HPDE6-E6E7 (cell line): ENCODE data around the gene TAAR6.
A peak's percentile ranks its signal among the peaks of the same experiment; 100 is the strongest.
"Not testable (repeated sequence)": the region's sequence is repeated elsewhere in the genome, so short reads cannot be mapped to it uniquely, and the experiment has no call there.

ENCODE experiments used
- DNase-seq: peaks from one replicate; pipeline ENCODE4 v3.0.0; 2011; ENCODE audit warnings: missing footprints; ENCODE audit errors: extremely low spot score

The TAAR6 gene, protein sequence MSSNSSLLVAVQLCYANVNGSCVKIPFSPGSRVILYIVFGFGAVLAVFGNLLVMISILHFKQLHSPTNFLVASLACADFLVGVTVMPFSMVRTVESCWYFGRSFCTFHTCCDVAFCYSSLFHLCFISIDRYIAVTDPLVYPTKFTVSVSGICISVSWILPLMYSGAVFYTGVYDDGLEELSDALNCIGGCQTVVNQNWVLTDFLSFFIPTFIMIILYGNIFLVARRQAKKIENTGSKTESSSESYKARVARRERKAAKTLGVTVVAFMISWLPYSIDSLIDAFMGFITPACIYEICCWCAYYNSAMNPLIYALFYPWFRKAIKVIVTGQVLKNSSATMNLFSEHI

GRCh38 chr6:132570221-132570777, at the start of gene TAAR6:
Gene TAAR6, plus strand, starts transcription at chr6:132570322. Its CDS starts 0 bp downstream, at chr6:132570322.
- DNase-seq = no peak

DNA sequence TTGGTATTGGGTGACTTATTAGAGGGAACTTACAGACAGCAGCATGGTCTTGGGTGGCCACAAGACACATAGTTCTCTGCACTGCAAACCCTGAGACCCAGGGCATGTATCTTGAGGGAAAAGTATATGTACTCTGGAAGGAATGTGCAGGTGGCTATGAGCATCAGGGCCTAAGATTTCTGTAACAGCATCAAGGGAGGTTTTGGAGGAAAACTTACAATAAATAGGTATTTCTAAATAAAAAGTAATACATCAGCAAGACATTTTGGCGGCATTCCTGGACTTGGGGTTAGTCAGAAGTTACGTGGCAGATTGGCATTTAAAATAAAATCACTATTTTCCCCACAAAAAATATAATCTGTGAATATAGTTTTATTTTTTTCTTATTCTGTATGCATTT, 49.2 kb upstream of the TAAR6 start:
- DNase-seq = no peak

DNA sequence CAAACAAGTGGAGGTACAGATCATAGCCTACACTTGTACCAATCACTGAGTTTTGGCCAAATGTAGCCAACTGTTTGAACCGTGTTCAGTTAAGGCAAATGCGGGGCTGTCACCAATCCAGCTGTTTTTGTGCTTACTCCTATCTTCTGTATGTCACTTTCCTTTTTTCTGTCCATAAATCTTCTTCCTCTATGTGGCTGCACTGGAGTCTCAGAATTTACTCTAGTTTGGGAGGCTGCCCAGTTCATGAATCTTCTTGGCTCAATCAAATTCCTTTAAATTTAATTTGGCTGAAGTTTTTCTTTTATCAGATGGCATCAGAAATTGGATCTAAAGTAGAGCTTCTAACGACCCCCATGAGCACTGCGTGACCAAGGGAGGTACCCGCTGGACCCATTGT, 45.5 kb upstream of the TAAR6 start:
- DNase-seq = no peak

- no peak for DNase-seq
Observed at GRCh38 chr6:132525866-132526265, 44.3 kb upstream of the TAAR6 start.

- DNase-seq = no peak
Observed at GRCh38 chr6:132526461-132526860, 43.7 kb upstream of the TAAR6 start.

- no peak for DNase-seq
Observed at GRCh38 chr6:132527791-132528190, 42.3 kb upstream of the TAAR6 start.

DNA sequence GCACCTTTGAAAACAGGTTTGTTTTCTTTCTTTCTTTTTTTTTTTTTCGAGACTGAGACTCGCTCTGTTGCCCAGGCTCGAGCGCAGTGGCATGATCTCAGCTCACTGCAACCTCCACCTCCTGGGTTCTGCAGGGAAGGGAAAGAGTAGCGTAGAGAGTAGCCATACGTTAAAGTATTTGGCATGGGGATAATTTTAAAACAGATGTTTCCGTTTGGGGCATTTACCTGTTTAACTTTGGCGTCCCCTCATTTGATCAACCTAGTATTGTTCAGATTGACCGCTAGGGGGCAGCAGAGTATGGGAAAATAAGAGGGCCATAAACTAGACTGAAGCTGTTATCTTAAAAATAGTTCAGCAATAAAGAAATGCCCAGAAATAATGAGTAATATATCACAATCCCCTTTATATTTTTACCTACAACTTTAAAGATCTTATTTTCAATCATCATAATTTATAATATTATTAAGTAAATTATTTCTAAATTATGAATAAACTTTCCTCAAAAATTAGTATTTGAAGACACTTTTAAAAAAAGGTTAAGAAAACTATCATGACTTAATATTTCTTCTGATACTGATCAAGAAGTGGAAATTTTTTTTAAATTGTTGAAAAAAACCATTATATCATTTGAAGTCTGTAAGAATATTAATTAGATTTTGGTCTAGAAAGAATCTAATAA, 39.7 kb upstream of the TAAR6 start:
- DNase-seq = peak; percentile 33

DNA sequence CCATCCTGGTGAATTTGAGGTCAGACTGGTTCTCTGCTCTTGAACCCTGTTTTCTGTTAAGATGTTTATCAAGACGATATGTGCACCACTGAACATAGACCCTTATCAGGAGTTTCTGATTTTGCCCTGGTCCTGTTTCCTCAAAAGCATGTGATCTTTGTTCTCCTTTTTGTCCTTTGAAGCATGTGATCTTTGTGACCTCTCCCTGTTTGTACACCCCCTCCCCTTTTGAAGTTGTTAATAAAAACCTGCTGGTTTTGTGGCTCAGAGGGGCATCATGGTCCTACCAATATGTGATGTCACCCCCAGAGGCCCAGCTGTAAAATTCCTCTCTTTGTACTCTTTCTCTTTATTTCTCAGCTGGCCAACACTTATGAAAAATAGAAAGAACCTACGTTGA, 35.6 kb upstream of the TAAR6 start:
- DNase-seq = not testable (repeated sequence)

- DNase-seq = no peak
Observed at GRCh38 chr6:132537145-132537544, 33.0 kb upstream of the TAAR6 start.

- DNase-seq = no peak
Observed at GRCh38 chr6:132537977-132538376, 32.1 kb upstream of the TAAR6 start, which contains the start of gene TAAR9. Gene TAAR9, plus strand, starts transcription at chr6:132538277. Its CDS starts 13 bp downstream, at chr6:132538290.

DNA sequence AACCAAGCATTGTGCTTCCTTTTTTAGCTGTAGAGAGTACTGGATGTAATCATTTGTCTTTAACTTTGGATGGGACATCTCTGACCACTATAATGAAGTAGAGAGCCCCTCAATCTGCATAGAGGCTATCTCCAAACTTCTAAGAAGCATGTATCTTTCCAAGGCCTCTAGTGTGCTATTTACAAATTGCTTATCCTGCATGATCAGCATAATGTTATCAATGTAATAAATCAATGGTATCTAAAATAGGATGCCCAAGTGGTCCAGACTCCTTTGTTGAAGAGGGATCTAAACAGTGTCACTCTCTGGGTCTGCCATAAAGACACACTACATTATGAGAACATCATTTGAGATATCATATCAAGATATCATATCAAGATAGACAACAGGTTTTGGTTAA, 25.3 kb upstream of the TAAR6 start:
- no peak for DNase-seq

GRCh38 chr6:132548746-132549463, 21.2 kb upstream of the TAAR6 start:
- DNase-seq = no peak

DNA sequence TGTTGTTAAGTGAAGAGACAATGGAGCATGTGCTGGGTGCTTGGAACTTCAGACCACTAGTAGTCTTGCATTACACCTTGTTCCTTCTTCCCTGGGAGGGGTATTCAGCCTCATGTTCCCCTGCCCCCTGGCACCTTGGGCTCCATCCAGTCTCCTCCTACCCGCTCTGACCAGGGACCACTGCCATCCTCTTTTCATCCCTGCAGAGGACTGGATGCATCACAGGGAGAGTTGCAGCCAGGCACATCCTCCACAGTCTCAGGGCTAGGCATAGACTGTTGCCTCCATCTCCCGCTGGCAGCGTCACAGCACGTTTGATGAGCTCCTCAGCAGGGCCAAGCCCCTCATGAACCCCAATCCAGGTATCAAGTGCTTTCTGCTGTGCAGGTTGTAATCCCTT, 18.9 kb upstream of the TAAR6 start:
- DNase-seq = no peak

DNA sequence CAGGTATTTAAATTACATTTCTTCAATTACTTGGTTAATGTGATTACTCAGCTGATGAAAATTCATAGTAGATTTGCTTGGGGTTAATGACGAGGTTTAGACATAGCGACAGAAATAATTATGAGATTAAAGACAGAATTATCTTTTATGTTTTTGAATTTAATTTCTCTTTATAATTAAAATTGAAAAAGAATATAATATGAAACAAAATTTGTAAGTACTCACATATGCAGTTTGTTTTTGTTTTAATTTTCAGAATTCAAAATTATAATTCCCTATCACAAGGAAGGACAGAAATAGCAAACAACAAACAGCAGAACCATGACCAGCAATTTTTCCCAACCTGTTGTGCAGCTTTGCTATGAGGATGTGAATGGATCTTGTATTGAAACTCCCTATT, 17.8 kb upstream of the TAAR6 start, which contains the start of gene TAAR8:
Gene TAAR8 (plus strand): TSS at position 301 of the 400 bp plus-strand sequence. CDS start 21 bp downstream, at position 322.
- DNase-seq = no peak

- DNase-seq = not testable (repeated sequence)
Observed at GRCh38 chr6:132560087-132560486, 10.0 kb upstream of the TAAR6 start.

- no peak for DNase-seq
Observed at GRCh38 chr6:132566404-132566803, 3.7 kb upstream of the TAAR6 start.

DNA sequence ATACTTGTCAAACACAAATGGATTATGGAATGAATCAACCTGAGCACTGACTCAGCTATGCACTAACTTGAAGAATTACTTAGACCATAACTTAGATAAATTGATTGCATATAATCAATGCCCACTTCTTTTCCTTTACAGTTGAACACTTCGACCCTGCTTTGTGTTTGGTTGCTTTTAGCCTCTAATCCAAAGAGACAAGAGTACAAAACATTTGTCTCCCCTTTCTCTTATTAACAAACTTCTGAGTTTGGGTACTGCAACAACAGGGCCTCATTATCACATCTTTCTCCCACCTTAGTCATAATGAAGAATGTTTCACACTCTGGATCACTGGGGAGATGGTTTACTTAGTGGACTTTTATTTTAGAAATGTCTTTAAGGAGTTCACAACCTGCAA, 2.6 kb upstream of the TAAR6 start:
- DNase-seq = no peak

- no peak for DNase-seq
Observed at GRCh38 chr6:132568611-132569010, 1.5 kb upstream of the TAAR6 start.

DNA sequence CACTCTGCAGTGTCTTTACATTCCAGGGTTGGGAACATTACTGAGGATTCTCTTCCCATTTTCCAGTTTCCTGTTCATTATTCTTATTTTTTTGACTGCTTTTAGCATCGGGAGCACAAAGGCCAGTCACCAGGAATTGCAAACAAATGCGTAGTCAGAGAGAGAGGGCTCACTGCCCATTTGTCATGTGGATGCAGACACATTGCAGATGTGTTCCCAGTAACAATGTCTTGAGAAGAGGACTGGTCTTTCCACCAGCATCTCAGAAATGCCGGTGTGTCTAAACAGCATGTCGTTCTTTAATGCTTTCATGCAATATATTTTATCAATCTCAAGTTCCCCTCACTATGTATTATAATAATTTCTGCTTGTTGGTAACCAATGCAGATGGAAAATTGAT, 952 bp upstream of the TAAR6 start:
- no peak for DNase-seq

DNA sequence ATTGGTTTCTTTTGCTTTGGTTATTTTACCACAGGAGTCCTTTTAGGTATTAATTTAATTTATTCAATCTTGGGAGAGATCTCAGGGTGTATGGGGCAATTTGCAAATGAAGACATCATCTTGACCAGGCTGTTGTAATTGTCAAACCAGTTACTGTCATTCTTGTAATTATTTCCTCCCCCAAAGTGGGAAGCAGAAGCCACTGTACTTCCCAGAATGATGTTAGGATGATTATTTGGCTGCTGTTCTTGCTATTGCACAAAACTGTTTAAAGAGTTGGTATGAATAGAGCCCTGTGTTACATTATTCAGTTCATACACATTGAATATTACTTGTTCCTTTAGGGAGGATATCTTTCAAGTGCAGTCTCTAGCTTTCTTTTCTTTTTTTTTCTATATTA, 1.7 kb downstream of the TAAR6 start:
- no peak for DNase-seq

DNA sequence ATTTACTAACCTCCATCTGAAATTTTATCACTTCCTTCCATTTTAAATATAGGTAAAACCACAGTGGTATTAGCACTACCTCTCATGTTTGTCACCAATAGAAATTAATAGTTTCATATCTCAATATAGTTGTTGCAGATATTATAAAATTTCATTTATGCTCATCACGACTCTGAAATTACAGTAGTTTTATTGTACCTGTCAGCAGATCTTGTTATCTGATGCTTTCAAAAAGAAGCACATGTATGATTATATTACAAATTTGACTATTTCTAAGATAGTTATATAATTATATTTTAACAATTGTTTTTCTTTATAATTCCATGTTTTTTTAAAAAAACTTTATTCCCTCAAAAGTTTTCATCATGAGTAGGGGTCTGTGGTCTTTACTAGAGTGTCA, 14.6 kb downstream of the TAAR6 start:
- DNase-seq = no peak

DNA sequence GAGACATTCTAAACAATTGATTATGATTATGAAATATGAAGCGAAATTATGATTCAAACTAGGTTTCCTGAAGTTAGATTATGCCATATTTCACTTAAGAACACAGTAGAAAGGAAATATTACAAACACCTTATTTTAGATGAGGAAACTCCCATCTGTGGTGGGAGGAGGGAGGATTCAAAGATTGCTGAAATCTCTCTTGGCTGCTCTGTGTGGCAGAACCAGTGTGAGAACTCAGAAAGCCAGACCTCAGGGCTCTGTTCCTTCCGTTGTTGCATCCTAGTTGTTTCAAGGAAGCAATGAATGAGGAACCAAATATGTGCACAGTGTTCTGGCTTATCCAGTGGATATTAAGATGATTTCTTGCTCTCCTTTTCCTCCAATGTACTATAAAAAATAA, 17.3 kb downstream of the TAAR6 start:
- DNase-seq = no peak
